GM18505 (cell line): ENCODE measurements around the gene MAGOHB.
A peak's percentile ranks its signal among the peaks of the same experiment; 100 is the strongest.
"Not testable (repeated sequence)": the region's sequence is repeated elsewhere in the genome, so short reads cannot be mapped to it uniquely, and the experiment has no call there.

Experiments used
- ATAC-seq: cut with Tn5 transposase; IDR thresholded peaks from one replicate; pipeline ENCODE4 v1.9.1; 2021; ENCODE audit not compliant: unreplicated experiment
- POLR2A ChIP-seq: IDR thresholded peaks from 4 replicates; pipeline ENCODE4 v1.6.1; 2011; ENCODE audit warnings: borderline replicate concordance; ENCODE audit not compliant: insufficient read depth, insufficient read length; ENCODE audit errors: extremely low read depth

Gene MAGOHB

DNA sequence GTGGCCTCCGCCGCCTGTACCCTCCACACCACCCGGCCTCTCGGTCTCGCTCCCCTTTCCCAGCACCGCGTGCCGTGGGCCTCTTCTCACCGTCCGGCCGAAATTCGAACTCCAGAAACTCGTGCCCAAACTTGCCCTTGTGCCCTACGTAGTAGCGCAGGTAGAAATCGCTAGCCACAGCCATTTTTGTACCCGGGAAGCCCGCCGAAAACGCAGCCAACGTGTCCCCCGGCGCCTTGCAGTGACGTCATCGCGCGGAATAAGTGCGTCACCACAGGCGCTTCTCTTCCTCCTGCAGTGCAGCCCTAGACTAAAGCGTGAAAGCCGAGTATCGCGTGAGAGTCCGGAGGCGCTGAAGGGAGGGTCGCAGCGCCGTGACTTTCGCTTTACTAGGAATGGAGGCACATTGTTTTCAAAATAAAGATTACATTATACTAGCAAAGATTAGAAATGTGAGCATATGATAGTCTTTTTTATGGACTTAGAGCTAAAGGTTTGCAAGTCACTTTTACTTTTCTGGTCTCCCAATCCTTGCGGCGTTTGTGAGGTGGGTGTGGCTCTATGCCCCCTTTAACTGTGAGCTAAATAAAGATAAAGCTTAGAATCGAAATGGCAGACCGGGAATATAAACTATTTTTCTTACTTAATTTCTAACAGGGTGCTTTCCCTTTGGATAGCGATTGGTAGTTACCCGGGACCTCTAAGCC, at the start of gene MAGOHB:
Gene MAGOHB (minus strand): TSS at position 261 of the 707 bp plus-strand sequence. CDS start 77 bp downstream, at position 184.
- peak; percentile 83 for TF ChIP-seq POLR2A
- ATAC-seq = peak; percentile 95

DNA sequence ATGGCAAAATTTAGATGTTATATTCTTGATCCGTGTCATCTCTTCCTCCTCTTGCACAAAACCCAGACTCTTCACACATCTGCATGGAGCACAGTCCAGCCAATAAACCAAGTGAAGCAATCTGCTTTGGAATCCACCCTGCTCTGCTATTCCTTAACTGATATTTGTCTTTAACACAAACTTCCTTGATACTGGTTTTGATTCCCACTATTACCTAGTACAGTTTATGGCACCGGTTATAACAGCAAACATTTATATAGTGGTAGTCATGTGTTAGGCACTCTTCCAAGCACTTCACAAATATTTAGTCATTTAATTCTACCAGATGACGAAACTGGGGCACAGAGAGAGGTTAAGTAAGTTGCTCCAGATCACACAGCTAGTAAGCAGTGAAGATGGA, 47.9 kb upstream of the MAGOHB start:
- no peak for TF ChIP-seq POLR2A
- ATAC-seq = no peak

DNA sequence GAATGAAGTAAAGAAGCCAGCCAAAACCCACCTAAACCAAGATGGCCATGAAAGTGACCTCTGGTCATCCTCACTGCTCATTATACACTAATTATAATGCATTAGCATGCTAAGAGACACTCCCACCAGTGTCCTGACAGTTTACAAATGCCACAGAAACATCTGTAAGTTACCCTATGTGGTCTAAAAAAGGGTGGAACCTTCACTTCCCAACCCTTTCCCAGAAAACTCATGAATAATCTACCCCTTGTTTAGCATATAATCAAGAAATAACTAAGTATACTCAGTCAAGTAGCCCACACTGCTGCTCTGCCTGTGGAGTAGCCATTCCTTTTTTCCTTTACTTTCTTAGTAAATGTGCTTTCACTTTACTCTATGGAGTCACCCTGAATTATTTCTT, 40.6 kb upstream of the MAGOHB start:
- TF ChIP-seq POLR2A = no peak
- ATAC-seq = no peak

DNA sequence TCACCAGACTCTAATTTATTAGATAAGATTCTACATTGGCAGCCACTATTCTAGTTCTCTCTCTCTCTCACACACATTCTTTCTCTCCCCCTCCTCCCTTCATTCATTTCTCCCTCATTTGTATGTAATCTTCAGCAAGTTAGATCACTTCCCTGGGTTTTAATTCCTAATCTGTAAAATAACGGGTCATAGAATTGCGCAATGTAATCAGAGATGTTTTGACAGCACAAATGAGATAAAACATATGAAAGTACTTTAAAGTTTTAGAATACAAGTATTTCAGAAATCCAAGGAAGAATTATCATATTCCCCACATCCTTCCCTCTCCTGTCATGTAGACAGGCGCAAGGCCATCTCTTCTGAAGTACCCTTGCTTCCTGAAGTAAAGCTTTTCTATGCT, 38.8 kb upstream of the MAGOHB start:
- ATAC-seq = no peak
- TF ChIP-seq POLR2A = no peak

DNA sequence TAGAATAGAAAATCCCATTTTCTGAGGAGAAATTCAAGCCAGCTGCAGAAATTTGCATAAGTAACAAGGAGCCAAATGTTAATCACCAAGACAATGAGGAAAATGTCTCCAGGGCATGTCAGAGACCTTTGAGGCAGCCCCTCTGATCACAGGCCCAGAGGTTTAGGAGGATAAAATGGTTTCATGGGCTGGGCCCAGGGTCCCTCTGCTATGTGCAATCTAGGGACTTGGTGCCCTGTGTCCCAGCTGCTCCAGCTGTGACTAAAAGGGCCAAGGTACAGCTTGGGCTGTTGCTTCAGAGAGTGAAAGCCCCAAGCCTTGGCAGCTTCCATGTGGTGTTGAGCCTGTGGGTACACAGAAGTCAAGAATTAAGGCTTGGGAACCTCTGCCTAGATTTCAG, 33.2 kb upstream of the MAGOHB start:
- ATAC-seq = not testable (repeated sequence)

DNA sequence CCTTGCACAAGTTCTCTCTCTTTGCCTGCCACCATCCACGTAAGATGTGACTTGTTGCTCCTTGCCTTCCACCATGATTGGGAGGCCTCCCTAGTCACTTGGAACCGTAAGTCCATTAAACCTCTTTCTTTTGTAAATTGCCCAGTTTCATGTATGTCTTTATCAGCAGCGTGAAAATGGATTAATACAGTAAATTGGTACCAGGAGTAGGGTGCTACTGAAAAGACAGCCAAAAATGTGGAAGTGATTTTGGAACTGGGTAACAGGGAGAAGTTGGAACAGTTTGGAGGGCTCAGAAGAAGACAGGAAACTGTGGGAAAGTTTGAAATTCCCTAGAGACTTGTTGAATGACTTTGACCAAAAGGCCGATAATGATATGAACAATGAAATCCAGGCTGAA, 32.5 kb upstream of the MAGOHB start:
- TF ChIP-seq POLR2A = no peak
- ATAC-seq = no peak

DNA sequence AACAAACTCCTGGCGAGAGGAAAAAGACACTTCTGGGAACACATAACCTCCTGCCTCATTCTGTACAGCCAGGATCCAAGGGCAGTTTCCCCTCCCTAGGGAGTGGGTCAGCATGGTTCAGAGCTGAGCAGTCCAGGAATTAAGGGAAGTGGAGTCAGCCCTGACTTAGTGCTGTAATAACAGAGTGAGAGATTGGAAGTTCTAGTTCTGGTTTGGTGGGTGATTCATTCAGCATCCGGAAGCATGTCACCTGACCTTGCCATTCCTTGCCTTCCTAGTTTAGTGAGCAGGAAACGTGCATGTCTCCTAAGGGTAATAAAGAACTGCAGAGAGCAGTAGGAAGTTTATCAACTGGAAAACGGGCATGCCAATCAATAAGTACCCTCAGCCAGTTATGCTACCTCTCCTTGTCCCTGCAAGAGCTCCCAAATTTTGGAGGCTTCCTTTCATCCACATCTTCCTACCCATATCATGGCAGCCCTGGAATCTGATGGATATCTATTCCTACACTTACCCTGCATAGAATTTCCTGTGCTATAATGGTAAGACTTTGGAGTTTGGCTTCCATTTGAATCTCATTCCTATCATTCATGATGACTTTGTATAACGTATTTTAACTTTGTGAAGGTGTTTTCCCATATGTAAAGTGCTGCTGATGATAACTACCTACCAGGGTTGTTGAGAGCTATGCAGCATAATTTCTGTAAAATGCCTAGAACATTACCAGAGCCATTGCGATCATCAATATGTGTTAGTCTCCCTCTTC, 28.5 kb upstream of the MAGOHB start:
- no peak for TF ChIP-seq POLR2A
- no peak for ATAC-seq

DNA sequence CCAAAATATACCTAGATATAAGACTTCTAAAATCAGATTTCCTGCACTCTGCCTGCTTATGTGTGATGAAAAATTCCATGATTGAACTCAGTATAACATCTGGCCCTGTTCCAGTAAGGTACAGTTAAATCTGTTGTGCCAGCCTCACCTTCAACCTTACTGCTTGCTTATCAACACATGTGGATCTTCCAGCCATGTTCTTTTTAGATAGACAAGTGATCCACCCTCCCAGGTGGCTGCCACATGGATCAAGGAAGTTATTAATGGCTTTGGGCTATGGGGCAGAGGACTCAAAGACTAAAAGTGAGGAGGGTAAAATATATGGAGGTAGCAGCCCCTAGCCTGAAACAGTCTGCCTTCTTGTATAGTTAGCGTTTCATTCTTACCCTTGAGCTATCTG, 25.3 kb upstream of the MAGOHB start:
- no peak for ATAC-seq
- TF ChIP-seq POLR2A = no peak

DNA sequence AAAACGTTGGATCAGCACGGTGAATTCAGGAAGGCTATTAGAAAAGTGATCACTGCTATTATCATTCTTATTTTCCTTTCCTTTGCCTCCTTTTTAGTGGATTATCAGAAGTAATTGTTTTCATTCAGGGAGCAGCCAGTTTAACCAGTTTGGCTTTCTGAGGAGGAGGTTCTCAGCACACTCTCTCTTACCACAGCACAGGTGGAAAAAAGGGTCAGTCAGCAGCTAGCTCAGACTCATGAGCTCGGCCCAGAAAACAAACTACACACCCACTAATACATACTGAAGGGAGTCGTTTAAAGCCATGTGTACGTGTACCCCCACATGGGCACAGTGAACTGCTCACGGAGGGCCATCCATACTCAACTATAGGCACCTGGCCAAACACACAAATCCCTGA, 23.2 kb upstream of the MAGOHB start:
- ATAC-seq = no peak
- TF ChIP-seq POLR2A = no peak

DNA sequence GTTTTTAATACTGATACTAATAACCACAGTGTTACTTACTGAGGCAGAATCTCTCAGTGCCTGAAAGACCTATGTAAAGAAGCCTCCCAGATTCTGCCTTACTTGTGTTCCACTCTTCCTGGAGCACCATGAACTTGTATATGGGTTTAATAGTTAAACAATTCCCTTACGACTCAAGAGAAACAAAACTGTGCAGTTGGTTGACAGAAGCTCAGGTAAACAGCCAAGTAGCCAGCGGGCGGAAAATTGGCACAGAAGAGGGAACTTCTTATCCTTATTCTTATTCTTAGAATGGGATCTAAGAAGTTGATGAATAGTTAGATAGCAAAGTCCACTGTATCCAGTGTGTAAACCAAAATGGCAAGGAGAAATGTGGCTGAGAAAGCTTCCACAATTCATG, 22.7 kb upstream of the MAGOHB start:
- ATAC-seq = no peak
- no peak for TF ChIP-seq POLR2A

DNA sequence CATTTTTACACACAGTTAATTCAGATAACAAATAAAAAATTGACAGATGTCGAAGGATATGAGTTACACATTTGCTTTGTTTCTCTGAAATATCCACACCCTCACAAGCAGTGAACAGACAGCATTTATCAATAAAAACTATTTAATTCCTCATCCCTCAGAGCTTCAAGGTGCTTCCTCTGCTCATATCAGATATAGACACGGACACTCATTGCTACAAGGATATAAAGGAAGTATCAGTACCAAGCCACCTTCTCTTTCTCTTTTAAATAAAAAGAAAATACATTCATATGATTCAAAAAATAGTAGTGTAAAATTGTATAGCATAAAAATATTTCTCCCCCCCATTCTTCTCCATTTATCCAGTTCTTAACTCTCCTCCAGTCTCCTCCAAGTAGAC, 21.9 kb upstream of the MAGOHB start:
- ATAC-seq = no peak
- TF ChIP-seq POLR2A = no peak

DNA sequence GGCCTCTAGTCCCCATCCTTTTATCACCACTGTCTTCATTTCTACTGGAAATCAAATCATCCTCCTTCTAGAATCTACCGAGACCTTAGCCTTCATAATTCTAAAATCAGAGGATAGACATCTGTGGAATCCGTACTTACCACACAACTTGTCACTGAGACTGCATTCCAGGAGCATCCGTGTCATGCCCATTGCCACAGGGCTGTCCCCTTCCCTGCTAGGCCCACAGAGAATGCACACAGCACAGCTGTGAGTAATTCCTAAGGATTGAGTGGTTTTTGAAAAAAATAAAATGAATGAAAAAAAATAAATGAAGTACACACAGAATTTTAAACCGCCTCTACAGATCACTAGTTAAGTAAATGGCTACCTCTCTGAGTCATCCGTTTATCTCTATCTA, 21.0 kb upstream of the MAGOHB start:
- TF ChIP-seq POLR2A = no peak
- ATAC-seq = no peak

DNA sequence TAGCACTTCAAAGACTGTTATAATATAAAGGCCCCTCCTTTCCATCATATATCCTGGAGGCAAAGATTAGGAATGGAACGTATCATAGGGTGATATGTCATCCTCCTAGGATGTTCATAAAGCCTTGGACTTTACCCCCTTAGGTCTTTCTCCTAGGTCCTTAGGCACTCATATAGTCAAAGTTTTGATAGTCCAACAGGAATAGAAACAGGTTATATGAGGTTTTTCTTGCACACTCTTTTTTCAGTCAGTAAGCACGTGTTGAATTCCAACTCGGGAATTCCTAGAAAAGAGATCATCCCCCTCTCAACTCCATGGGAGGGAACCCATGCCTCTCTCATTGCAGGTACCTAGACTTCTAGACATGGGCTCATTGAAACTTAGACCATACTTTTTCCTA, 20.1 kb upstream of the MAGOHB start:
- no peak for TF ChIP-seq POLR2A

DNA sequence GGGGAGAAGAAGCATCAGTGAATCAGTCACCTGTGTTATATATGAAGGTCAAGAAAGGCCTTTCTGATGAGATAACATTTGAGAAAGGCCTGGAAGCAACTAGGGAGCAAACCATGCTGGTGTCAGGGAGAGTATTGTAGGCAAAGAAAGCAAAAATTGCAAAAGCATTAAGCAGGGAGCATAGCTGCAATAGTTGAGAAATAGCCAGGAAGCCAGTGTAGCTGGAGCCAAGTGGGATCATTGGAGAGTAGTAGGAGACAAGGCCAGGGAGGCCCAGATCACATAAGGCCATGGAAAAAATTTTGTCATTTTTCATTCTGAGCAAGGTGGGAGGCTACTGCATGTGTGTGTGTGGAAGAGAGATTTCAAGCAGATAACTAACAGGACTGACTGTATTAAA, 18.8 kb upstream of the MAGOHB start:
- ATAC-seq = no peak
- TF ChIP-seq POLR2A = no peak

More for the DNA sequence above, 20.1 kb upstream of the MAGOHB start:
- ATAC-seq = no peak
